ENCODE measurements around the gene AGFG1.

The AGFG1 gene

GRCh38 chr2:227462972-227463931 is 8.7 kb upstream of the AGFG1 start:
- no peak overlapping the region for H3K27ac ChIP-seq (replicated peaks)
- TF ChIP-seq SPI1 (IDR thresholded peaks at IDR 0.05; ENCODE audit: borderline replicate concordance, low read depth) (no peak), GABPA (IDR thresholded peaks at IDR 0.05; ENCODE audit: low read depth) (no peak), POLR2AphosphoS5 (IDR thresholded peaks at IDR 0.05; ENCODE audit: low read depth) (no peak), REST (IDR thresholded peaks at IDR 0.05; ENCODE audit: insufficient replicate concordance, low read depth) (no peak), CTCF (IDR thresholded peaks at IDR 0.05; ENCODE audit: insufficient read depth, low read length) (no peak)

GRCh38 chr2:227464361-227464760 is 7.6 kb upstream of the AGFG1 start:
- no peak overlapping the region for H3K27ac ChIP-seq (replicated peaks)
- DNase-seq (ENCODE audit: low read depth in 1 of 2, low spot score in 1 of 2): no peak
- no peaks in the 10 kb centered on the region for H3K27me3 ChIP-seq (ENCODE audit: insufficient read depth, poor library complexity, severe bottlenecking)
- no peak for TF ChIP-seq GABPA (IDR thresholded peaks at IDR 0.05; ENCODE audit: low read depth)
- no peak for TF ChIP-seq CTCF (IDR thresholded peaks at IDR 0.05; ENCODE audit: insufficient read depth, low read length)
- H3K4me3 ChIP-seq (replicated peaks; ENCODE audit: insufficient read depth, low read length): no peak overlapping the region

More at GRCh38 chr2:227462972-227463931, 8.7 kb upstream of the AGFG1 start:
- Histone ChIP-seq H3K4me3 (replicated peaks; ENCODE audit: insufficient read depth, low read length) (no peak overlapping the region), H3K27me3 (ENCODE audit: insufficient read depth, poor library complexity, severe bottlenecking) (no peaks in the 10 kb centered on the region)
- no peak for DNase-seq (ENCODE audit: low read depth in 1 of 2, low spot score in 1 of 2)

GRCh38 chr2:227464851-227465250 is 7.1 kb upstream of the AGFG1 start:
- no peak overlapping the region for H3K4me3 ChIP-seq (replicated peaks; ENCODE audit: insufficient read depth, low read length)
- H3K27me3 ChIP-seq (ENCODE audit: insufficient read depth, poor library complexity, severe bottlenecking): no peaks in the 10 kb centered on the region
- no peak for DNase-seq (ENCODE audit: low read depth in 1 of 2, low spot score in 1 of 2)
- TF ChIP-seq SPI1 (IDR thresholded peaks at IDR 0.05; ENCODE audit: borderline replicate concordance, low read depth) (no peak), POLR2AphosphoS5 (IDR thresholded peaks at IDR 0.05; ENCODE audit: low read depth) (no peak), REST (IDR thresholded peaks at IDR 0.05; ENCODE audit: insufficient replicate concordance, low read depth) (no peak)
- H3K27ac ChIP-seq (replicated peaks): no peak overlapping the region

GRCh38 chr2:227466887-227467600 is 4.9 kb upstream of the AGFG1 start:
- no peak overlapping the region for H3K4me3 ChIP-seq (replicated peaks; ENCODE audit: insufficient read depth, low read length)
- no peaks in the 10 kb centered on the region for H3K27me3 ChIP-seq (ENCODE audit: insufficient read depth, poor library complexity, severe bottlenecking)
- no peak for TF ChIP-seq REST (IDR thresholded peaks at IDR 0.05; ENCODE audit: insufficient replicate concordance, low read depth)
- no peak for DNase-seq (ENCODE audit: low read depth in 1 of 2, low spot score in 1 of 2)
- H3K27ac ChIP-seq (replicated peaks): no peak overlapping the region
